Aorta (tissue), 5 donors: ENCODE measurements around the gene ZMIZ1. TPM values are rescaled to one million over a fixed set of nuclear protein-coding genes. Genes with fewer than 3 reads are reported as not detected.
A peak's percentile ranks its signal among the peaks of the same experiment; 100 is the strongest.

Experiments
- ATAC-seq: fragments of 200-7000 bp; cut with Tn5 transposase; one replicate; pipeline ENCODE4 v1.9.1; 2022; ENCODE audit warnings: moderate library complexity; ENCODE audit not compliant: low FRiP score
- DNase-seq, 2 donors: peaks; one replicate each; pipeline ENCODE4 v3.0.0-alpha.2; 2020
- H3K27ac ChIP-seq, 2 donors: one replicate each; pipeline ENCODE4 v1.5.1; 2013; ENCODE audit warnings: low read length in 2 of 2, mild to moderate bottlenecking in 2 of 2, moderate library complexity in 2 of 2, control low read depth in 1 of 2, inconsistent platforms in 1 of 2, low read depth in 1 of 2
- H3K27me3 ChIP-seq, 2 donors: one replicate each; pipeline ENCODE4 v1.6.1; 2013; ENCODE audit warnings: control low read depth in 1 of 2, low read length in 1 of 2, mild to moderate bottlenecking in 1 of 2, moderate library complexity in 1 of 2; ENCODE audit not compliant: insufficient read depth in 2 of 2, control insufficient read depth in 1 of 2
- H3K36me3 ChIP-seq, 2 donors: one replicate each; pipeline ENCODE4 v1.6.1; 2013; ENCODE audit warnings: control low read depth in 1 of 2, low read length in 1 of 2, mild to moderate bottlenecking in 1 of 2; ENCODE audit not compliant: insufficient read depth in 2 of 2, control insufficient read depth in 1 of 2
- H3K4me1 ChIP-seq, 2 donors: one replicate each; pipeline ENCODE4 v1.6.1; 2013; ENCODE audit warnings: low read length in 2 of 2, control low read depth in 1 of 2, mild to moderate bottlenecking in 1 of 2, moderate library complexity in 1 of 2; ENCODE audit not compliant: insufficient read depth in 2 of 2, control insufficient read depth in 1 of 2
- H3K4me3 ChIP-seq, 2 donors: one replicate each; pipeline ENCODE4 v1.5.1; 2013; ENCODE audit warnings: low read length in 2 of 2, control low read depth in 1 of 2, mild to moderate bottlenecking in 1 of 2
- H3K9me3 ChIP-seq: one replicate; pipeline ENCODE4 v1.6.1; 2013; ENCODE audit warnings: mild to moderate bottlenecking, low read length; ENCODE audit not compliant: control insufficient read depth
- WGBS, 2 donors: extraction: QIAGEN DNeasy Blood & Tissue Kit; methylation state at CpG; one replicate each; pipeline ENCODE4 v1.1.7; 2013; 5-methylcytosine and 5-hydroxymethylcytosine counted together
- intact Hi-C, 2 donors: fragments of 100-400 bp; cut with DNase I; formaldehyde crosslinking; loops; one replicate each; pipeline versions ENCODE4 v1.14.2 to v1.15.0; 2022
- polyA plus RNA-seq, 2 donors: library from polyadenylated mRNA; stranded (reverse); fragments of 200-250 nt; gene quantifications; one replicate each; pipeline ENCODE4 v1.2.3, GENCODE V29; 2013
- total RNA-seq, 2 donors: library from RNA; stranded (reverse); fragmentation: NEBNext Ultra II Directional; extraction: Animal tissue kit (Norgen Biotek cat#: 25700); gene quantifications; one replicate each; pipeline ENCODE4 v1.2.1, GENCODE V29; 2021
- donor health status: healthy with polysubstance abuse.
- donor health status: Bipolar disorder and iron deficiency.
- donor health status: DM: no; HTN: no; CAD: no.
- donor health status: DM: no; HTN: no; CAD: no.
- donor health status: DM: yes; HTN: yes; CAD: no.

ZMIZ1 gene
- total and polyA plus RNA-seq, 4 donors = 7.8 to 84.1 (median 28.2) TPM

DNA sequence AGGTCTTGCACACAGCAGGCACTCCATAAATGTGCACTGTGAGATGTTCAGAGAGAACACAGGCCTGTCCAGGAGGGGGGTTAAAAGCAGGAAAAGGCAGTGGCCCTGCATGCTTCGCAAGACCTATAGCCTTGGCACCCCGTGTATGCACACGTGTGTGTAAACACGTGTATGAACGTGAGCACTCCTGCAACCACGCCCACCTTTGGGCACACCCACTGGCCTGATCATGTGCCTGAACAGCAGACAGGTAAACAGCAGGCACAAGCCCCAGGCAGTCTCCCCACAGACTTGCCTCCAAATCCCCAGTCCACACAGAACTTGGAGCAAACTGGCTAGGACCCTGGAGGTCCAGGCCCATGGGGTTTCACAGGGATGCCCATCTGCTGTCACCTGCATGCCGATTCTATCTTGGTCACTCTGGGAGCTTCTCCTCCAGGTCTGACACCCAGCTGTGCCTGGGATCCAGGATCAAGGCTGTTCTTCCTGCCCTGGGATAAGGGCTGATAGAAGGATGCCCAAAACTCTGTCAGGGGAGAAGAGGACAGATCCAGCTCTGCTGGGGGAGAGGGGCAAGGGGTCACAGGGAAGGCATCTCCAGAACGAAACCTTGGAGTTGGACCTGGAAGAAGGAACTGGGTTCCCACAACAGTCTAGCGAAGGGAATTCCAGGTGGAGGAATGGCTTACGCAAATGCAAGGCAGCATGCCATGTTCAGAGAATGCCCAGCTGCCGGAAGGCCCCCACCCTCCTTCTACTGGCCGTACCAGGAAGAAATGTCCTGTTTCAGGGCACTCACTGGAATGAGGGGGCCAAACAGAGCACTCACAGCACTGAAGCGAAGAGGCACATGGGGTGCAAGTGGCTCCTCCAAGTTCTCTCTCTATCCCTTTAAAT is 14.3 kb upstream of the ZMIZ1 start:
- Histone ChIP-seq H3K9me3 (no peaks in the 10 kb centered on the region), H3K4me1 (no peaks in the 10 kb centered on the region), H3K36me3 (no peaks in the 10 kb centered on the region), H3K27ac (no peak overlapping the region), H3K27me3 (no peaks in the 10 kb centered on the region), H3K4me3 (no peak overlapping the region)
- DNase-seq (peak; percentile 24 to 43), ATAC-seq (no peak)
- 90 to 92% methylated on average over 13 of the region's 13 CpGs for WGBS, 2 donors
- intact Hi-C loops = no loop called here

DNA sequence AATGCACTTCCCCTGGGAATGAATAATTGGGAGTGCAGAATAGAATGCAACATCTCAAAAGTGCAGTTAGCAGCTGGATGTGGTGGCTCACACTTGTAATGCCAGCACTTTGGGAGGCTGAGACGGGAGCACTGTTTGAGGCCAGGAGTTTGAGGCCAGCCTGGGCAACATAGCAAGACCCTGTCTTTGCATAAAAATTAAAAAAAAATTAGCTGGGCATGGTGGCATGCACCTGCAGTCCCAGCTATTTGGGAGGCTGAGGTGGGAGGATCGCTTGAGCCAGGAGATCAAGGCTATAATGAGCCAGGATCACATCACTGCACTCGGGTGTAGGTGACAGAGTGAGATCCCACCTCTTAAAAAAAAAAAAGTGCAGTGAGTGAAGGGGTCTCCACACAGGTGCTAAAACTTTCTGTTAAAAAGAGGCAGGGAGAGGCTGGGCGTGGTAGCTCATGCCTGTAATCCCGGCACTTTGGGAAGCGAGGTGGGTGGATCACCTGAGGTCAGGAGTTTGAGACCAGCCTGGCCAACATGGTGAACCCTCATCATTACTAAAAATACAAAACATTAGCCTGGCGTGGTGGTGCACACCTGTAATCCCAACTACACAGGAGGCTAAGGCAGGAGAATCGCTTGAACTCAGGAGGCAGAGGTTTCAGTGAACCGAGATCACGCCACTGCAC is 13.5 kb upstream of the ZMIZ1 start:
- 96 to 97% methylated on average over 10 of the region's 10 CpGs for WGBS, 2 donors
- Histone ChIP-seq H3K36me3 (no peaks in the 10 kb centered on the region), H3K4me3 (no peak overlapping the region), H3K4me1 (no peaks in the 10 kb centered on the region), H3K27ac (no peak overlapping the region), H3K27me3 (no peaks in the 10 kb centered on the region), H3K9me3 (no peaks in the 10 kb centered on the region)
- intact Hi-C loops = no loop called here
- ATAC-seq (no peak), DNase-seq (peak; percentile 13 to 33)

DNA sequence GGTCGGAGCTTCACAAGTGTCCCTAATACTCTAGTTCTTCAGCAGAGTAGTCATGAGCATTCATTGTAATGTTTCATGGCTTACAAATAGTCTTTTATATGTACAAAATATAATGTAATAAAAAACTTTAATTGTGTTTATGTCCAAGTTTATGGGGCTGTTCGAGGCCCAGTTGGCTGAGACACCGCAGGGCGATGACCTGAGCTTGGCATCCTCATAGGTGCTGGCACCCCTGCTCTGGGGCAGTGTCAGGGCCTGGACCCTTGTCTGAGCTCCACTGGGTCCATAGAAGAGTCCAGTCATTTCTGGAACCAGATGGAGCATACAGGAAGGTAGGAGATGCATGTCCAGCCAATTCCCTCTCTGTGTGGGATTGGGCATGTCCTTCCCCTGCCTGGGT is 12.9 kb upstream of the ZMIZ1 start:
- peak; percentile 9 to 13 for DNase-seq
- Histone ChIP-seq H3K4me1 (no peaks in the 10 kb centered on the region), H3K36me3 (no peaks in the 10 kb centered on the region), H3K27ac (no peak overlapping the region), H3K9me3 (no peaks in the 10 kb centered on the region), H3K27me3 (no peaks in the 10 kb centered on the region), H3K4me3 (no peak overlapping the region)
- ATAC-seq = no peak
- intact Hi-C loops = no loop called here
- 89 to 90% methylated on average over 4 of the region's 4 CpGs for WGBS, 2 donors

DNA sequence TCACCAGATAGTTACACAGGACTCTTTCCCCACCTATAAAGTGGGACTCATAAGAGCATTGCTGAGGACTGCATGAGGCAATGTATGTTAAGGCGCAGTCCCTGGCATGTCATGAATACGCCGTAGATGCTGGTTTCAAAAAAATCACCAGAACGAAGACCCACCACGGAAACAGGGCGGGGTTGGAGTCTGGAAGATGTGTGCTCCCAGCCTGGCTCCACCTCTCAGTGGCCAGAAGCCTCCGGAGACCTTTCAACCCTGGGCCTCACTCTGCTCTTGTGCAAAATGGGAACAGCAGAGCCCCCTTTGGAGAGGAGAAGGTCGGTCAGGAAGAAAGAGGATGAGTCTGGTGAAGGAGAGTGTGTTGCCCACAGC is 12.4 kb upstream of the ZMIZ1 start:
- no peaks in the 10 kb centered on the region for H3K36me3 ChIP-seq
- 94% methylated on average over 8 of the region's 8 CpGs for WGBS, 2 donors
- DNase-seq (peak in 1 of 2 donors; percentile 21), ATAC-seq (no peak)
- H3K27ac ChIP-seq = no peak overlapping the region
- no peaks in the 10 kb centered on the region for H3K9me3 ChIP-seq
- H3K27me3 ChIP-seq = no peaks in the 10 kb centered on the region
- H3K4me3 ChIP-seq = no peak overlapping the region
- intact Hi-C loops = no loop called here
- H3K4me1 ChIP-seq = no peaks in the 10 kb centered on the region

DNA sequence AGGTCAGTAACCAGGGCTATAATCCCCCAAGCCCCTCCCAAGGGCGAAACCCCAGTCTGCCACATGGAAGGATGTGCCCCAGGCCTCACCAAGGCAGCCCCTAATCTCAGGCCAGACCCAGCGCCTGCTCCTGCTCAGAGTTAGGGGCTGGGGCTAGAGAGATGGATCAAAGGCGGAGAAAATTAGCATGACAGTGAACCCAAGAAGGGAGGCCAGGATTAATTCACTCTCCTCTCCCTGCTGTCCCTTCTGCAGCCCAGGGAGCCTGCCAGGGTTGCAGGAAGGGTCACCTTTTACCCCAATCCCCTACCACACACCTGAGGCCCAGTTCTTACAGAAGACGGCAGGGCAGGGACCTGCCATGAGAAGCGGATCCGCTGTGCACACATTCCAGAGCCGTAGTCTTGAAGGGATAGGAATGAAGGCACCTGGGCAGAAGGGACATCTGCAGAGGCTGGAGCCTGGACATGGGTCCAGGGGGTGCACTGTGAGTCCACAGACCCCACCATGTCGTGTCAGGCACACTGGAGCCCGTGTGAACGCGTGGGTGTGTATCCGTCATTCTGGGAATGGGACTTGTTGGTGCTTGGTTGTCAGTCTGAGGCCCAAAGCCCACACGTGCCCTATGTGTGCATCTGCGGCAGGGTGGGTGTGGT is 11.9 kb upstream of the ZMIZ1 start:
- intact Hi-C loops = no loop called here
- no peak for ATAC-seq
- H3K4me1 ChIP-seq = no peaks in the 10 kb centered on the region
- no peak overlapping the region for H3K4me3 ChIP-seq
- WGBS, 2 donors = 89% methylated on average over 14 of the region's 14 CpGs
- no peaks in the 10 kb centered on the region for H3K9me3 ChIP-seq
- H3K36me3 ChIP-seq = no peaks in the 10 kb centered on the region
- H3K27ac ChIP-seq = no peak overlapping the region
- no peaks in the 10 kb centered on the region for H3K27me3 ChIP-seq
- peak; percentile 22 to 56 for DNase-seq

DNA sequence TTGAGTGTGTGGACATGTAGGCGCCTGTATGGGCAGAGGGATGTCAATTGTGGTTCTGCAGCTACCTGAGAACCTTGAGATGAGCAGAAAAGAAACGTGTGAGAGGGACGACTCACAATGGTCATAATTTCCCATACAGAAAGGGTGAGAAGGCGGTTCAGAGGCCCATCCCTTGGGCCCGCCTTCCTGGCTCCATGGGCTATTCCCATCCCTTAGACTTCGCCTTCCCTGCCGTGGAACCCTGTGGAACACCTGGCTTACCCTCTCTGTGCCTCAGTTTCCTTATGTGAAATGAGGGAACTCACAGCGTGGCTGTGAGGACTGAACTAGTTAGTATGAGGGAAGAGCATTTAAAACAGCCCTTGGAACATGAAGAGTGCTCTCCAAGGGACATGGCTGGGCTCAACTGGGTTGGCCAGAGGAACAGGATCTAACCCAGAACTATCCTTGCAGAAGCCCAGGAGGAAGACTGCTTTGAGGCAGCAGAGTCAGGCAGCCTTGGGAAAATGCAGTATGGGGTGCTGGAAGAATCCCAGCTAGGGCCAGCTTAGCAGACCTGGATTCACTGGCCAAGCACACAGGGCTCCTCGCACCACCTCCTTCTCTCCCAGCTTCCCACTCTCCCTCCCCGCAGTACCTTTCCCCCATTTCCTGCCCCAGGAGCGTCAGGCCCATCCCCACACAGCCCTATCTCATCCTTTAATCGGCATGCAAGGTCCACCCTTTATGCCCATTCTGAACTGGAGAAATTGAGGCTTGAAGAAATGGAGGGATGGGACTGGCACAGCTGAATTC is 11.1 kb upstream of the ZMIZ1 start:
- intact Hi-C loops = no loop called here
- no peak overlapping the region for H3K27ac ChIP-seq
- 85 to 86% methylated on average over 12 of the region's 12 CpGs for WGBS, 2 donors

DNA sequence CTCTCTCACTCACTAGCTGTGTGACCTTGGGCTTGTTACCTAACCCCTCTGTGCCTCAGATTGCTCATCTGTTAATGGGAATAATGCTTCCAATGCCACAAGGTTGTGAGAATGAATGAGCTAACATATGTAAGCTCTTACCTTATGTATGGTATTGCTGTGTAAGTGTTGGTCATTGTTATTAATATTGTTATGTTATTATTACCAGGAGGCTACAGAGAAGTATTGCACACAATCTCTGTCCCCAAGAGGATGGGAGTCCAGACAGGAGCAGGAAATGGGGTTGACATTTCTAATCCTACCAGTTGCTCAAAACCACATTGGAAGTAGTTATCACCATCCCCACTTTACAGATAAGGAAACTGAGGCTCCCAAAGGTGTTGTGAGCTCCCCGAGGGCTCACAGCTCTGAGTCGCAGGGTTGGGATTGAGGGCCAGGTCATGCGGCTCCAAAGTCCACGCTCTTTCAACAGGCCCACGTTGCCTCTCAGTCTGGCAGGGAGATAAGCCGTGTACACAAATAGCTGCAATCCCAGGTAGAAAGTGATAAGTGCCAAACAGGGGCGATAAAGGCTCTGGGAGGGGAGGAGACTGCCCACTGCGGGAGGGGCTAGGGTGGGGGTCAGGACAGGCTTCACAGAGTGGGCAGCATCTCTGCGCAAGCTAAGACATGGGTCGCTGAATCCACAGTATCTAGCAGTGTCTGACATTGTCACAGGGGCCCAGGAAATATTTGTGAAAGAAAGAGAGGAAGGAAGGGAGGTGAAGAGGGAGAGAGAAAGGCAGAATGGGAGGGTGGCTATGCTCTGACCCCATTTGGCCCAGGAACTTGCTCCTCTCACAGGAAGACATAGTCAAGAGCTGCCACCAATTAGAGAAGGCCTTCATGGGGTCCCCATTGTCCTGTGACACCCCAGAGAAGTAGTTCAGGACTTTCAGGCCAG is 9.6 kb upstream of the ZMIZ1 start:
- intact Hi-C loops = no loop called here

More for the DNA sequence above, 11.1 kb upstream of the ZMIZ1 start:
- H3K4me1 ChIP-seq = no peaks in the 10 kb centered on the region
- H3K9me3 ChIP-seq = no peaks in the 10 kb centered on the region
- no peaks in the 10 kb centered on the region for H3K27me3 ChIP-seq
- DNase-seq (peak; percentile 17 to 30), ATAC-seq (no peak)
- no peak overlapping the region for H3K4me3 ChIP-seq
- no peaks in the 10 kb centered on the region for H3K36me3 ChIP-seq

More for the DNA sequence above, 9.6 kb upstream of the ZMIZ1 start:
- Histone ChIP-seq H3K4me3 (no peak overlapping the region), H3K27ac (no peak overlapping the region), H3K36me3 (no peaks in the 10 kb centered on the region), H3K9me3 (no peaks in the 10 kb centered on the region), H3K27me3 (no peaks in the 10 kb centered on the region), H3K4me1 (no peaks in the 10 kb centered on the region)
- DNase-seq = peak; percentile 12 to 17
- 86 to 91% methylated on average over 10 of the region's 10 CpGs for WGBS, 2 donors
- ATAC-seq = no peak
